ENCODE data around the gene CLCN7. TPM values are rescaled to one million over a fixed set of nuclear protein-coding genes. Genes with fewer than 3 reads are reported as not detected.
"Not testable (repeated sequence)": the region's sequence is repeated elsewhere in the genome, so short reads cannot be mapped to it uniquely, and the experiment has no call there.

Gene CLCN7
- total RNA-seq, 1 donor, result 161 TPM

DNA sequence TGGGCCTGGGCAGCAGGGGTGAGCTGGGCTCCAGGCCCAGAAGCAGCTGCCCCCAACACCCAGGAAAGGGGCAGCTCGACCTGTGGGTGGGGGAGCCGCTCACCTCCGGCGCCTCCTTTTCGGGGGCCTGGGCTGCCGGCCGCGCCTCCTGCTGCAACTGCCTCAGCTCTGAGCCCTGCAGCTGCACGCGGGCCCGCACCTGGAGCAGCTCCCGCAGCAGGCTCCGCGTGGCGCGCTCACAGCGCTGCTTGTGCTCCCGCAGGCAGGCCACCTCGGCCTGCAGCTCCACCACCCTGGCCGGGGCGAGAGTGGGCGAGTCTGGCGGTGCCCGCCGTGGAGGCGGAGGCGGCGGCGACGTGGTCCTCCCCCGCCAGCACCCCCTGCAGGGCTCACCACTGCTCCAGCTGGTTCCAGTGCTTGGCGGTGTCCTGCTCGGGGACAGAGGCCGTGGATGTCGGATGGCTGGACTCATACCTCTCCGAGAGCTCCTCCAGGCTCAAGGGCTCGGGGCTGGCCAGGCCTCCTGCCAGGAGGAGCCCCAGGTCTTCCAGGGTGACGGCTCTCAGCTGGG lies 31.3 kb downstream of the CLCN7 start:
- Histone ChIP-seq H3K36me3 (ENCODE audit: insufficient read depth, low read length) (no peaks in the 10 kb centered on the region), H3K9me3 (ENCODE audit: low read depth, low read length) (no peaks in the 10 kb centered on the region), H3K4me2 (ENCODE audit: insufficient read depth, low read length) (no peak overlapping the region), H3K79me2 (ENCODE audit: insufficient read depth, low read length) (no peaks in the 10 kb centered on the region), H4K20me1 (ENCODE audit: insufficient read depth, low read length) (no peaks in the 10 kb centered on the region), H2AFZ (ENCODE audit: low read length) (no peak overlapping the region), H3K4me1 (ENCODE audit: insufficient read depth, low read length) (no peaks in the 10 kb centered on the region), H3K4me3 (ENCODE audit: insufficient read depth, low read length) (no peak overlapping the region), H3K27me3 (ENCODE audit: insufficient read depth, low read length) (no peaks in the 10 kb centered on the region), H3K27ac (ENCODE audit: low read depth, low read length) (no peak overlapping the region)
- TF ChIP-seq, protein P1, sequence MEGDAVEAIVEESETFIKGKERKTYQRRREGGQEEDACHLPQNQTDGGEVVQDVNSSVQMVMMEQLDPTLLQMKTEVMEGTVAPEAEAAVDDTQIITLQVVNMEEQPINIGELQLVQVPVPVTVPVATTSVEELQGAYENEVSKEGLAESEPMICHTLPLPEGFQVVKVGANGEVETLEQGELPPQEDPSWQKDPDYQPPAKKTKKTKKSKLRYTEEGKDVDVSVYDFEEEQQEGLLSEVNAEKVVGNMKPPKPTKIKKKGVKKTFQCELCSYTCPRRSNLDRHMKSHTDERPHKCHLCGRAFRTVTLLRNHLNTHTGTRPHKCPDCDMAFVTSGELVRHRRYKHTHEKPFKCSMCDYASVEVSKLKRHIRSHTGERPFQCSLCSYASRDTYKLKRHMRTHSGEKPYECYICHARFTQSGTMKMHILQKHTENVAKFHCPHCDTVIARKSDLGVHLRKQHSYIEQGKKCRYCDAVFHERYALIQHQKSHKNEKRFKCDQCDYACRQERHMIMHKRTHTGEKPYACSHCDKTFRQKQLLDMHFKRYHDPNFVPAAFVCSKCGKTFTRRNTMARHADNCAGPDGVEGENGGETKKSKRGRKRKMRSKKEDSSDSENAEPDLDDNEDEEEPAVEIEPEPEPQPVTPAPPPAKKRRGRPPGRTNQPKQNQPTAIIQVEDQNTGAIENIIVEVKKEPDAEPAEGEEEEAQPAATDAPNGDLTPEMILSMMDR (IDR thresholded peaks at IDR 0.05; ENCODE audit: extremely low read depth, low read depth, low read length), result no peak
- DNase-seq (ENCODE audit: insufficient read length, low spot score, missing footprints), result no peak

DNA sequence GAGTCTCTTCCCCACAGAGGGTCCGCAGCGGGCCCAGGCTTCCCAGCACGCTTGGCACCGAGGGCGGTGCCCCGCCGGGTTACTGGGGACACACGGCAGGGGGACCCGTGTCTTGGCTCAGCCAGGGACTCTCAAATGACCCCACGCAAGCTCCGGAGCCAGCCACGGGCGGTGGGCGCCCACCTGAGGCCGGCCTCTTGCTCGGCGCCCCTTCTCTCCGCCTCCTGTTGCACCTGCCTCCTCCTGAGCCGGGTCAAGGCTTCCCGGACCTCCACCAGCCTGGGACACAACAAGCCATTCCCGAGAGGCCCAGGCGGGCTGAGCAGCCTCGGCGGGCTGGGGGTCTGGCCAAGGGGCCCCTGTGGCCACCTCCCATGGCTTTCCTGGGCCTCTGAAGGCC lies 32.1 kb downstream of the CLCN7 start:
- H2AFZ ChIP-seq (ENCODE audit: low read length), result no peak overlapping the region
- H3K4me2 ChIP-seq (ENCODE audit: insufficient read depth, low read length), result no peak overlapping the region
- H3K4me3 ChIP-seq (ENCODE audit: insufficient read depth, low read length), result no peak overlapping the region
- H3K79me2 ChIP-seq (ENCODE audit: insufficient read depth, low read length), result no peaks in the 10 kb centered on the region
- H3K36me3 ChIP-seq (ENCODE audit: insufficient read depth, low read length), result no peaks in the 10 kb centered on the region
- H3K9me3 ChIP-seq (ENCODE audit: low read depth, low read length), result no peaks in the 10 kb centered on the region
- DNase-seq (ENCODE audit: insufficient read length, low spot score, missing footprints), result no peak
- TF ChIP-seq, protein P1 (IDR thresholded peaks at IDR 0.05; ENCODE audit: extremely low read depth, low read depth, low read length), result no peak
- no peak overlapping the region for H3K27ac ChIP-seq (ENCODE audit: low read depth, low read length)
- no peaks in the 10 kb centered on the region for H3K4me1 ChIP-seq (ENCODE audit: insufficient read depth, low read length)
- no peaks in the 10 kb centered on the region for H3K27me3 ChIP-seq (ENCODE audit: insufficient read depth, low read length)
- H4K20me1 ChIP-seq (ENCODE audit: insufficient read depth, low read length), result no peaks in the 10 kb centered on the region

DNA sequence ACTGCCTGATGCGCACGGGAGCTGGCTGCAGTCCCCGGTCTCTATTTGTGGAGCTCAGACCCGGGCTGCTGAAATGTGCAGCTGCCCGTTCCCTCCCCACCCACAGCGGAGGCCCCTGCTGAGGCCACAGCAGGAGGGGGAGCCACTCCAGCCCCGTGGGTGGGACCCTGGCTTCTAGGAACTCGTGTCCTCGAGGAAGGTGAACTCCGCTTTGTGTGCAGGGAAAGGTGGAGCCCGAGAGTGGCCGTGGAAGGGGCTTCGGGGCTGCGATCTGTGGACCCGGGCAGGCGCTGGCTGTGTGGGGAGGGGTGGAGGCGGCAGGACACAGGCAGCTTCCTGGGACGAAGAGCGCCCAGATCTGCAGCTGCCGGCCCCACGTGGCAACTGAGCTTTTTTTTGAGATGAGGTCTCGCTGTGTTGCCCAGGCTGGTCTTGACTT lies 33.4 kb downstream of the CLCN7 start:
- TF ChIP-seq, protein P1 (IDR thresholded peaks at IDR 0.05; ENCODE audit: extremely low read depth, low read depth, low read length), result no peak
- H3K4me1 ChIP-seq (ENCODE audit: insufficient read depth, low read length), result no peaks in the 10 kb centered on the region
- no peaks in the 10 kb centered on the region for H3K9me3 ChIP-seq (ENCODE audit: low read depth, low read length)
- no peak overlapping the region for H2AFZ ChIP-seq (ENCODE audit: low read length)
- no peaks in the 10 kb centered on the region for H4K20me1 ChIP-seq (ENCODE audit: insufficient read depth, low read length)
- H3K4me2 ChIP-seq (ENCODE audit: insufficient read depth, low read length), result no peak overlapping the region
- H3K27ac ChIP-seq (ENCODE audit: low read depth, low read length), result no peak overlapping the region
- no peak overlapping the region for H3K4me3 ChIP-seq (ENCODE audit: insufficient read depth, low read length)
- no peak for DNase-seq (ENCODE audit: insufficient read length, low spot score, missing footprints)
- H3K36me3 ChIP-seq (ENCODE audit: insufficient read depth, low read length), result no peaks in the 10 kb centered on the region
- H3K27me3 ChIP-seq (ENCODE audit: insufficient read depth, low read length), result no peaks in the 10 kb centered on the region
- no peaks in the 10 kb centered on the region for H3K79me2 ChIP-seq (ENCODE audit: insufficient read depth, low read length)

DNA sequence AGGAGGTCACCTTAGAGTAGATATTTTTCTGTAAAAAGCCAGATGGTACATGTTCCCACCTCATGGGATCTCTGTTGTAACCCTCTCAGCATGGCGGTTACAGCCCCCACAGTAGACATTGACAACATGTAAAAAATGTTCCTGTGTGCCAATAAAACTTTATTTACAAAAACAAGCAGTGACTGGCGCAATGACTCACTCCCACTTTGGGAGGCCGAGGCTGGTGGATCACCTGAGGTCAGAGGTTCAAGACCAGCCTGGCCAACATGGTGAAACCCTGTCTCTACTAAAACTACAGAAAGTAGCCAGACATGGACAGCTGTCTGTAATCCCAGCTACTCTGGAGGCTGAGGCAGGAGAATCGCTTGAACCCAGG lies 35.1 kb downstream of the CLCN7 start:
- not testable (repeated sequence) for DNase-seq (ENCODE audit: insufficient read length, low spot score, missing footprints); H3K4me3 ChIP-seq (ENCODE audit: insufficient read depth, low read length); H3K27ac ChIP-seq (ENCODE audit: low read depth, low read length); H3K4me2 ChIP-seq (ENCODE audit: insufficient read depth, low read length); H3K27me3 ChIP-seq (ENCODE audit: insufficient read depth, low read length); H3K36me3 ChIP-seq (ENCODE audit: insufficient read depth, low read length); H4K20me1 ChIP-seq (ENCODE audit: insufficient read depth, low read length); H2AFZ ChIP-seq (ENCODE audit: low read length); H3K79me2 ChIP-seq (ENCODE audit: insufficient read depth, low read length); H3K4me1 ChIP-seq (ENCODE audit: insufficient read depth, low read length); H3K9me3 ChIP-seq (ENCODE audit: low read depth, low read length)
